ENCODE data around the gene CXCL6.

CXCL6 gene

GRCh38 chr4:73836373-73837279 lies at the start of gene CXCL6:
CXCL6 (plus strand) TSS chr4:73836678; CDS start chr4:73836751, 73 bp downstream.
- no peak for FAIRE-seq
- DNase-seq (ENCODE audit: low spot score) = no peak

GRCh38 chr4:73788411-73788810 lies 48.1 kb upstream of the CXCL6 start:
- no peak for DNase-seq (ENCODE audit: low spot score)
- FAIRE-seq = no peak

GRCh38 chr4:73798842-73799241 lies 37.6 kb upstream of the CXCL6 start:
- no peak for DNase-seq (ENCODE audit: low spot score)
- FAIRE-seq = no peak

GRCh38 chr4:73800206-73800605 lies 36.3 kb upstream of the CXCL6 start:
- FAIRE-seq = no peak

GRCh38 chr4:73801692-73802091 lies 34.8 kb upstream of the CXCL6 start:
- no peak for FAIRE-seq

More at GRCh38 chr4:73800206-73800605, 36.3 kb upstream of the CXCL6 start:
- DNase-seq (ENCODE audit: low spot score) = no peak

GRCh38 chr4:73803213-73803612 lies 33.3 kb upstream of the CXCL6 start:
- FAIRE-seq (no peak), DNase-seq (ENCODE audit: low spot score) (no peak)

More at GRCh38 chr4:73801692-73802091, 34.8 kb upstream of the CXCL6 start:
- no peak for DNase-seq (ENCODE audit: low spot score)

- FAIRE-seq (no peak), DNase-seq (ENCODE audit: low spot score) (no peak)
These were observed 26.3 kb upstream of the CXCL6 start for GRCh38 chr4:73810191-73810590.

GRCh38 chr4:73811841-73812240 lies 24.6 kb upstream of the CXCL6 start:
- FAIRE-seq (no peak), DNase-seq (ENCODE audit: low spot score) (no peak)

- no peak for FAIRE-seq
- DNase-seq (ENCODE audit: low spot score) = no peak
These were observed 21.8 kb upstream of the CXCL6 start for GRCh38 chr4:73814679-73815078.

GRCh38 chr4:73815145-73815544 lies 21.3 kb upstream of the CXCL6 start:
- FAIRE-seq (peak; percentile 35), DNase-seq (ENCODE audit: low spot score) (no peak)

- DNase-seq (ENCODE audit: low spot score) (peak; percentile 49), FAIRE-seq (peak; percentile 37)
These were observed 19.7 kb upstream of the CXCL6 start for GRCh38 chr4:73816814-73817213.

- FAIRE-seq (peak; percentile 20), DNase-seq (ENCODE audit: low spot score) (no peak)
These were observed 19.1 kb upstream of the CXCL6 start for GRCh38 chr4:73817341-73817740.

- DNase-seq (ENCODE audit: low spot score) (no peak), FAIRE-seq (no peak)
These were observed 15.2 kb upstream of the CXCL6 start for GRCh38 chr4:73821325-73821724.

GRCh38 chr4:73822389-73822788 lies 14.1 kb upstream of the CXCL6 start:
- DNase-seq (ENCODE audit: low spot score) (no peak), FAIRE-seq (no peak)

- FAIRE-seq = no peak
- no peak for DNase-seq (ENCODE audit: low spot score)
These were observed 13.5 kb upstream of the CXCL6 start for GRCh38 chr4:73822812-73823504.

GRCh38 chr4:73823760-73824159 lies 12.7 kb upstream of the CXCL6 start:
- FAIRE-seq (no peak), DNase-seq (ENCODE audit: low spot score) (no peak)

- DNase-seq (ENCODE audit: low spot score) (no peak), FAIRE-seq (peak; percentile 5)
These were observed 7.5 kb upstream of the CXCL6 start for GRCh38 chr4:73828956-73829355.

- FAIRE-seq = no peak
- no peak for DNase-seq (ENCODE audit: low spot score)
These were observed 4.9 kb upstream of the CXCL6 start for GRCh38 chr4:73831569-73831968.

GRCh38 chr4:73832651-73833237 lies 3.7 kb upstream of the CXCL6 start:
- FAIRE-seq = no peak
- no peak for DNase-seq (ENCODE audit: low spot score)

GRCh38 chr4:73839071-73839470 lies 2.6 kb downstream of the CXCL6 start:
- FAIRE-seq (no peak), DNase-seq (ENCODE audit: low spot score) (no peak)

- FAIRE-seq (no peak), DNase-seq (ENCODE audit: low spot score) (no peak)
These were observed 3.2 kb downstream of the CXCL6 start for GRCh38 chr4:73839715-73840114.

Data from urothelium cell line (cell line).